Neuronal stem cell (in vitro differentiated cells): ENCODE data around the gene HNRNPH2.

Source experiments
- DNase-seq: peaks from one replicate; pipeline ENCODE4 v3.0.0-alpha.2; 2013; ENCODE audit warnings: low spot score
- H2AFZ ChIP-seq: one replicate; pipeline ENCODE4 v1.6.1; 2013; ENCODE audit warnings: mild to moderate bottlenecking, low read length, inconsistent platforms
- H2AK5ac ChIP-seq: 2 replicates; pipeline ENCODE4 v1.6.1; 2013; ENCODE audit warnings: low read depth, mild to moderate bottlenecking, inconsistent platforms, low read length, moderate library complexity, mixed read lengths
- H2BK120ac ChIP-seq: 2 replicates; pipeline ENCODE4 v1.6.1; 2013; ENCODE audit warnings: low read depth, mild to moderate bottlenecking, inconsistent platforms, low read length, moderate library complexity, mixed read lengths
- H2BK12ac ChIP-seq: one replicate; pipeline ENCODE4 v1.6.1; 2013; ENCODE audit warnings: low read length, inconsistent platforms
- H2BK15ac ChIP-seq: 2 replicates; pipeline ENCODE4 v1.6.1; 2013; ENCODE audit warnings: mild to moderate bottlenecking, low read length, inconsistent platforms, mixed read lengths
- H2BK5ac ChIP-seq: one replicate; pipeline ENCODE4 v1.6.1; 2013; ENCODE audit warnings: inconsistent platforms, mild to moderate bottlenecking, low read length, moderate library complexity
- H3K14ac ChIP-seq: one replicate; pipeline ENCODE4 v1.6.1; 2013; ENCODE audit warnings: low read length, inconsistent platforms
- H3K18ac ChIP-seq: 2 replicates; pipeline ENCODE4 v1.6.1; 2013; ENCODE audit warnings: low read length, inconsistent platforms
- H3K23ac ChIP-seq: 2 replicates; pipeline ENCODE4 v1.6.1; 2013; ENCODE audit warnings: low read depth, mild to moderate bottlenecking, mixed read lengths, low read length, inconsistent platforms; ENCODE audit not compliant: poor library complexity
- H3K27ac ChIP-seq: replicated peaks from 3 replicates; pipeline ENCODE4 v1.5.1; 2013; ENCODE audit warnings: low read length, inconsistent platforms
- H3K27me3 ChIP-seq, 3 experiments: 2 replicates each; pipeline ENCODE4 v1.6.1; 2013; ENCODE audit warnings: low read length in 3 of 3, mild to moderate bottlenecking in 2 of 3, inconsistent platforms in 1 of 3, low read depth in 1 of 3, mixed read lengths in 1 of 3, moderate library complexity in 1 of 3; ENCODE audit not compliant: control insufficient read depth in 3 of 3, insufficient read depth in 3 of 3
- H3K36me3 ChIP-seq, 2 donors: replicated peaks in 1 of 2; 2 replicates each; pipeline ENCODE4 v1.6.1; 2013; ENCODE audit warnings: low read length in 2 of 2; ENCODE audit not compliant: control insufficient read depth in 2 of 2, insufficient read depth in 2 of 2
- H3K4ac ChIP-seq: 2 replicates; pipeline ENCODE4 v1.6.1; 2013; ENCODE audit warnings: inconsistent platforms, mild to moderate bottlenecking, low read length, moderate library complexity
- H3K4me1 ChIP-seq, 2 donors: 1 replicate in 1 of 2; 2 replicates in 1 of 2; pipeline ENCODE4 v1.6.1; 2013; ENCODE audit warnings: low read length in 2 of 2, low read depth in 1 of 2; ENCODE audit not compliant: control insufficient read depth in 2 of 2, insufficient read depth in 1 of 2
- H3K4me2 ChIP-seq: one replicate; pipeline ENCODE4 v1.6.1; 2013; ENCODE audit warnings: mild to moderate bottlenecking, low read length, inconsistent platforms; ENCODE audit not compliant: insufficient read depth, poor library complexity, severe bottlenecking
- H3K4me3 ChIP-seq, 2 donors: 2 replicates each; pipeline ENCODE4 v1.5.1; 2013; ENCODE audit warnings: low read length in 2 of 2, mild to moderate bottlenecking in 2 of 2, inconsistent platforms in 1 of 2, moderate library complexity in 1 of 2
- H3K79me1 ChIP-seq: one replicate; pipeline ENCODE4 v1.6.1; 2013; ENCODE audit warnings: low read depth, mild to moderate bottlenecking, inconsistent platforms, low read length, moderate library complexity
- H3K9ac ChIP-seq: one replicate; pipeline ENCODE4 v1.6.1; 2013; ENCODE audit warnings: mild to moderate bottlenecking, low read depth, low read length, inconsistent platforms; ENCODE audit not compliant: poor library complexity
- H3K9me3 ChIP-seq, 2 donors: replicated peaks in 1 of 2; 2 replicates each; pipeline versions ENCODE3 to v1.6.1; 2013; ENCODE audit warnings: low read length in 2 of 2, mild to moderate bottlenecking in 2 of 2, inconsistent platforms in 1 of 2, low read depth in 1 of 2, mixed read lengths in 1 of 2, moderate library complexity in 1 of 2; ENCODE audit not compliant: control insufficient read depth in 2 of 2, insufficient read depth in 1 of 2
- H4K8ac ChIP-seq: one replicate; pipeline ENCODE4 v1.6.1; 2013; ENCODE audit warnings: low read depth, mild to moderate bottlenecking, inconsistent platforms, low read length, moderate library complexity
- H4K91ac ChIP-seq: one replicate; pipeline ENCODE4 v1.6.1; 2013; ENCODE audit warnings: low read length, low read depth, mild to moderate bottlenecking, inconsistent platforms; ENCODE audit not compliant: poor library complexity
- WGBS, 2 donors: extraction: QIAGEN DNeasy Blood & Tissue Kit; methylation state at CpG; one replicate each; pipeline ENCODE4 v1.1.7; 2013; ENCODE audit warnings: missing lambda C conversion rate in 2 of 2, mixed read lengths in 1 of 2; ENCODE audit not compliant: insufficient read length in 2 of 2, insufficient replicate concordance in 1 of 2; ENCODE audit errors: extremely low coverage in 2 of 2; 5-methylcytosine and 5-hydroxymethylcytosine counted together

Gene HNRNPH2

GRCh38 chrX:101430457-101431078 lies 22.5 kb downstream of the HNRNPH2 start:
- Histone ChIP-seq H3K23ac (no peak overlapping the region), H3K4ac (no peak overlapping the region), H2BK5ac (no peak overlapping the region), H3K9ac (no peak overlapping the region), H4K91ac (no peak overlapping the region), H4K8ac (no peak overlapping the region), H3K4me3 (no peak overlapping the region), H3K4me2 (no peak overlapping the region), H2BK12ac (no peak overlapping the region), H3K14ac (no peak overlapping the region), H3K27me3 (no peaks in the 10 kb centered on the region), H3K18ac (no peak overlapping the region), H3K27ac (no peak overlapping the region), H3K79me1 (no peaks in the 10 kb centered on the region), H3K9me3 (peaks cover 0 to 10% of the 10 kb centered on the region in 2 donors), H2AFZ (no peak overlapping the region), H2BK15ac (no peak overlapping the region), H2BK120ac (no peak overlapping the region), H3K4me1 (no peaks in the 10 kb centered on the region), H3K36me3 (no peaks in the 10 kb centered on the region), H2AK5ac (no peak overlapping the region)
- WGBS, 2 donors: no CpG with 5 or more reads among the region's 2 CpGs
- no peak for DNase-seq

- H2BK120ac ChIP-seq: no peak overlapping the region
- no peak overlapping the region for H3K14ac ChIP-seq
- H4K8ac ChIP-seq: no peak overlapping the region
- no peaks in the 10 kb centered on the region for H3K4me1 ChIP-seq
- H2AFZ ChIP-seq: no peak overlapping the region
- no peak overlapping the region for H3K27ac ChIP-seq
- H3K4me3 ChIP-seq: no peak overlapping the region
- peaks cover 0 to 3% of the 10 kb centered on the region in 2 donors for H3K9me3 ChIP-seq
- H2AK5ac ChIP-seq: no peak overlapping the region
- no CpG with 5 or more reads among the region's 2 CpGs for WGBS, 2 donors
- H2BK5ac ChIP-seq: no peak overlapping the region
- no peak overlapping the region for H2BK12ac ChIP-seq
- peaks cover 0 to 3% (median 0%) of the 10 kb centered on the region in 3 experiments for H3K27me3 ChIP-seq
- peaks cover 0 to 9% of the 10 kb centered on the region in 2 donors for H3K36me3 ChIP-seq
- DNase-seq: no peak
- no peak overlapping the region for H4K91ac ChIP-seq
- no peak overlapping the region for H3K4me2 ChIP-seq
- no peak overlapping the region for H2BK15ac ChIP-seq
- no peaks in the 10 kb centered on the region for H3K79me1 ChIP-seq
- no peak overlapping the region for H3K18ac ChIP-seq
- H3K23ac ChIP-seq: no peak overlapping the region
- H3K4ac ChIP-seq: no peak overlapping the region
- no peak overlapping the region for H3K9ac ChIP-seq
Measured at GRCh38 chrX:101442085-101442484, 34.1 kb downstream of the HNRNPH2 start.

GRCh38 chrX:101449279-101449678 lies 41.3 kb downstream of the HNRNPH2 start:
- Histone ChIP-seq H2BK5ac (no peak overlapping the region), H3K4me3 (no peak overlapping the region), H2AFZ (no peak overlapping the region), H2BK15ac (no peak overlapping the region), H3K79me1 (no peaks in the 10 kb centered on the region), H4K91ac (no peak overlapping the region), H3K9ac (no peak overlapping the region), H3K23ac (no peak overlapping the region), H3K36me3 (peaks cover 0 to 2% of the 10 kb centered on the region in 2 donors), H2AK5ac (no peak overlapping the region), H4K8ac (no peak overlapping the region), H3K27me3 (peaks cover 0 to 3% (median 0%) of the 10 kb centered on the region in 3 experiments), H3K4me1 (no peaks in the 10 kb centered on the region), H3K27ac (no peak overlapping the region), H3K4me2 (no peak overlapping the region), H2BK12ac (no peak overlapping the region), H3K14ac (no peak overlapping the region), H3K4ac (no peak overlapping the region), H3K9me3 (no peaks in the 10 kb centered on the region), H3K18ac (no peak overlapping the region), H2BK120ac (no peak overlapping the region)
- no peak for DNase-seq
- no CpG with 5 or more reads among the region's 1 CpG for WGBS, 2 donors

- no CpG with 5 or more reads among the region's 2 CpGs for WGBS, 2 donors
- Histone ChIP-seq H3K27me3 (peaks cover 0 to 3% (median 0%) of the 10 kb centered on the region in 3 experiments), H3K9ac (no peak overlapping the region)
Measured at GRCh38 chrX:101450085-101450484, 42.1 kb downstream of the HNRNPH2 start.

More at GRCh38 chrX:101450085-101450484, 42.1 kb downstream of the HNRNPH2 start:
- H4K91ac ChIP-seq: no peak overlapping the region
- no peak overlapping the region for H3K4me3 ChIP-seq
- no peak overlapping the region for H2BK12ac ChIP-seq
- no peaks in the 10 kb centered on the region for H3K9me3 ChIP-seq
- H3K23ac ChIP-seq: no peak overlapping the region
- no peaks in the 10 kb centered on the region for H3K79me1 ChIP-seq
- no peak overlapping the region for H3K4me2 ChIP-seq
- H3K27ac ChIP-seq: no peak overlapping the region
- H2BK15ac ChIP-seq: no peak overlapping the region
- no peak overlapping the region for H2AFZ ChIP-seq
- no peak overlapping the region for H3K18ac ChIP-seq
- no peak overlapping the region for H2BK5ac ChIP-seq
- DNase-seq: no peak
- peaks cover 0 to 2% of the 10 kb centered on the region in 2 donors for H3K36me3 ChIP-seq
- H4K8ac ChIP-seq: no peak overlapping the region
- H3K4me1 ChIP-seq: no peaks in the 10 kb centered on the region
- no peak overlapping the region for H2BK120ac ChIP-seq
- H3K4ac ChIP-seq: no peak overlapping the region
- no peak overlapping the region for H2AK5ac ChIP-seq
- no peak overlapping the region for H3K14ac ChIP-seq
